Gastroesophageal sphincter (tissue), 4 donors: Measurements from ENCODE around the gene GINS2. TPM values are rescaled to one million over a fixed set of nuclear protein-coding genes. Genes with fewer than 3 reads are reported as not detected.

Source experiments
- ATAC-seq: fragments of 150-250 bp; one replicate; pipeline ENCODE4 v1.9.1; 2016; ENCODE audit warnings: mild to moderate bottlenecking, moderate library complexity
- H3K27ac ChIP-seq, 4 donors: fragments of 200-600 bp; sonication (generic) in 3 of 4; 1 replicate in 3 of 4; 2 replicates in 1 of 4; pipeline ENCODE4 v1.5.1; 2016 to 2019
- H3K27me3 ChIP-seq: fragments of 200-600 bp; sonication (generic); one replicate; pipeline ENCODE4 v1.5.1; 2019
- H3K36me3 ChIP-seq, 2 donors: fragments of 200-600 bp; sonication (generic); one replicate each; pipeline ENCODE4 v1.5.1; 2019; ENCODE audit warnings: control low read depth in 1 of 2
- H3K4me1 ChIP-seq, 3 donors: fragments of 200-600 bp; sonication (generic); 1 replicate in 2 of 3; 2 replicates in 1 of 3; pipeline ENCODE4 v1.5.1; 2016 to 2019; ENCODE audit warnings: control low read depth in 2 of 3
- H3K4me3 ChIP-seq, 2 donors: fragments of 200-600 bp; sonication (generic); one replicate each; pipeline ENCODE4 v1.5.1; 2019; ENCODE audit warnings: mild to moderate bottlenecking in 1 of 2, moderate library complexity in 1 of 2
- H3K9me3 ChIP-seq, 3 donors: fragments of 200-600 bp; sonication (generic); one replicate each; pipeline ENCODE4 v1.5.1; 2017 to 2019; ENCODE audit warnings: control low read depth in 2 of 3
- EP300 ChIP-seq: sonication (generic); formaldehyde crosslinking; IDR thresholded peaks from one replicate; pipeline ENCODE4 v1.6.1; 2017; ENCODE audit warnings: antibody characterized with exemption, mild to moderate bottlenecking
- POLR2A ChIP-seq, 2 donors: fragments of 450-650 bp; IDR thresholded peaks; one replicate each; pipeline ENCODE4 v1.6.1; 2017; ENCODE audit warnings: antibody characterized with exemption in 2 of 2, mild to moderate bottlenecking in 2 of 2, moderate library complexity in 1 of 2
- POLR2AphosphoS5 ChIP-seq: sonication (generic); formaldehyde crosslinking; IDR thresholded peaks from one replicate; pipeline ENCODE4 v1.6.1; 2017; ENCODE audit warnings: antibody characterized with exemption
- WGBS, 2 donors: methylation state at CpG; one replicate each; pipeline ENCODE4 v1.1.5; 2018; ENCODE audit warnings: low coverage in 1 of 2; 5-methylcytosine and 5-hydroxymethylcytosine counted together
- total RNA-seq, 4 donors: library from RNA; depleted of rRNA; stranded (reverse); fragments of >200 nt; gene quantifications; one replicate each; pipeline ENCODE4 v1.1.0, GENCODE V29; 2016
- TF ChIP-seq, protein P1 (sequence below), 4 experiments: fragments of 200-600 bp in 2 of 4; fragments of 450-650 bp in 2 of 4; sonication (generic) in 1 of 4; IDR thresholded peaks; one replicate each; pipeline ENCODE4 v1.5.1; 2017 to 2019; ENCODE audit warnings: antibody characterized with exemption in 4 of 4, mild to moderate bottlenecking in 2 of 4, moderate library complexity in 2 of 4

GINS2 gene
- total RNA-seq, 4 donors from 2014 or later, result 0.15 to 1.4 (median 0.66) TPM

DNA sequence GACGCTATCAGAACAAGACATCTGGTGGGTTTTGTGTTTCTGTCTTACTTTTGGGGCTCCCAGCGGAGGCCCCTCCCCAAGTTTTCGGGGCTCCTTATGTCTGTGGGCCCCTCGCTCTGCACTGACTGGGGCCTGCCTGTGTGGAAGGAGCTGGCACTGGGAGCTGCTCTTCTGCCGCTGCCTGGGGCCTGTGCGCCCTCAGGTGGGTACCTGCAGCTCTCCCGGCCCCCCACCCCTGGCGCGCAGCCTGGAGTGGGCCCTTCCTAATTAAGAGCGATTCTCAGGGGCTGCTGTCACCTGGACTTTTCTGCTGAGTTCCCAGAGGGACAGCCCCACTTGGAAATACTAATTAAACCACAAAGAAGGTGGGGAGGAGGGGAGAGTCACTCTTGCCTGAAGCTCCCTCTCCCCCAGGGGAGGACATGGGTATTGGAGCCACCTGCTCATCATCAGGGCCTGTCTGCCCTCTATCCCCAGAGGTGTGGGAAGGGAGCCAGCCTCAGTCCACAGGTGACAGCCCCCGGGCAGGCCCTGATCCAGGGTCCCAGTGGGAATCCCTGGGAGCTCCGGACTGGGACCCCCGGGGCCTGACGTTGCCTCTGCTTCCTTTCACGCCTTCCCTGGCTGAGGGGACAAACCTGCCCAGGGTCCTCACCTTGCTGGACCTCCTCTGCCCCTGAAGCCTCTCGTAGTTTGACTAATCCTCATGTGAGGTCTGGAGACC is 39.2 kb downstream of the GINS2 start:
- TF ChIP-seq POLR2A (IDR thresholded peaks at IDR 0.05), result no peak
- TF ChIP-seq POLR2AphosphoS5, result no peak
- TF ChIP-seq, protein P1, sequence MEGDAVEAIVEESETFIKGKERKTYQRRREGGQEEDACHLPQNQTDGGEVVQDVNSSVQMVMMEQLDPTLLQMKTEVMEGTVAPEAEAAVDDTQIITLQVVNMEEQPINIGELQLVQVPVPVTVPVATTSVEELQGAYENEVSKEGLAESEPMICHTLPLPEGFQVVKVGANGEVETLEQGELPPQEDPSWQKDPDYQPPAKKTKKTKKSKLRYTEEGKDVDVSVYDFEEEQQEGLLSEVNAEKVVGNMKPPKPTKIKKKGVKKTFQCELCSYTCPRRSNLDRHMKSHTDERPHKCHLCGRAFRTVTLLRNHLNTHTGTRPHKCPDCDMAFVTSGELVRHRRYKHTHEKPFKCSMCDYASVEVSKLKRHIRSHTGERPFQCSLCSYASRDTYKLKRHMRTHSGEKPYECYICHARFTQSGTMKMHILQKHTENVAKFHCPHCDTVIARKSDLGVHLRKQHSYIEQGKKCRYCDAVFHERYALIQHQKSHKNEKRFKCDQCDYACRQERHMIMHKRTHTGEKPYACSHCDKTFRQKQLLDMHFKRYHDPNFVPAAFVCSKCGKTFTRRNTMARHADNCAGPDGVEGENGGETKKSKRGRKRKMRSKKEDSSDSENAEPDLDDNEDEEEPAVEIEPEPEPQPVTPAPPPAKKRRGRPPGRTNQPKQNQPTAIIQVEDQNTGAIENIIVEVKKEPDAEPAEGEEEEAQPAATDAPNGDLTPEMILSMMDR (IDR thresholded peaks at IDR 0.05), result no peak
- TF ChIP-seq EP300, result no peak
- 93% methylated on average over 6 of the region's 16 CpGs; no CpG with 5 or more reads in 1 of the 2 donors for WGBS, 2 donors
- peaks cover 0 to 44% (median 21%) of the 10 kb centered on the region in 3 donors for H3K4me1 ChIP-seq
- ATAC-seq, result no peak
- H3K27ac ChIP-seq, result no peak overlapping the region
- no peaks in the 10 kb centered on the region for H3K9me3 ChIP-seq
- no peak overlapping the region for H3K4me3 ChIP-seq
- peaks cover 0 to 42% of the 10 kb centered on the region in 2 donors for H3K36me3 ChIP-seq
- H3K27me3 ChIP-seq, result no peaks in the 10 kb centered on the region

DNA sequence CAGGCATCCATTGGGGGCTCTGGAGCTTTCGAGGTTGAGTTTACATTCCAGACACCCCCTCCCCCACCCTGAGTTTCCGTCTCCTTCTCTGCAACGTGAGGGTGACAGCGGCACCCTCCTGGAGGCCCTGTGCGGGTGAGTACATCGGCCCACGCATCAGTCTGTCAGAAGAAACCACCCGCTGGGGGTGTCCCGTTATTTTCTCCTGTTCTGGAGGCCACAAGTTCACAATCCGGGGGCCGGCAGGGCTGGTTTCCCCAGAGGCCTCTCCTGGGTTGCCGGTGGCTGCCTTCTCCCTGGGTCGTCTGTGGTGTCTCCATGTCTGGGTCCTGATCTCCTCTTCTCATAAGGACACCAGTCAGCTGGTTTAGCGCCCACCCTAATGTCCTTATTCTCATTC is 39.9 kb downstream of the GINS2 start:
- Histone ChIP-seq H3K9me3 (no peaks in the 10 kb centered on the region), H3K27ac (no peak overlapping the region), H3K27me3 (no peaks in the 10 kb centered on the region), H3K36me3 (peaks cover 0 to 37% of the 10 kb centered on the region in 2 donors), H3K4me1 (peaks cover 0 to 43% (median 21%) of the 10 kb centered on the region in 3 donors), H3K4me3 (no peak overlapping the region)
- TF ChIP-seq POLR2AphosphoS5, result no peak
- TF ChIP-seq, protein P1 (IDR thresholded peaks at IDR 0.05), result no peak
- no peak for TF ChIP-seq EP300
- TF ChIP-seq POLR2A (IDR thresholded peaks at IDR 0.05), result no peak
- no peak for ATAC-seq
- 77 to 82% methylated on average over 8 to 14 of the region's 14 CpGs for WGBS, 2 donors

DNA sequence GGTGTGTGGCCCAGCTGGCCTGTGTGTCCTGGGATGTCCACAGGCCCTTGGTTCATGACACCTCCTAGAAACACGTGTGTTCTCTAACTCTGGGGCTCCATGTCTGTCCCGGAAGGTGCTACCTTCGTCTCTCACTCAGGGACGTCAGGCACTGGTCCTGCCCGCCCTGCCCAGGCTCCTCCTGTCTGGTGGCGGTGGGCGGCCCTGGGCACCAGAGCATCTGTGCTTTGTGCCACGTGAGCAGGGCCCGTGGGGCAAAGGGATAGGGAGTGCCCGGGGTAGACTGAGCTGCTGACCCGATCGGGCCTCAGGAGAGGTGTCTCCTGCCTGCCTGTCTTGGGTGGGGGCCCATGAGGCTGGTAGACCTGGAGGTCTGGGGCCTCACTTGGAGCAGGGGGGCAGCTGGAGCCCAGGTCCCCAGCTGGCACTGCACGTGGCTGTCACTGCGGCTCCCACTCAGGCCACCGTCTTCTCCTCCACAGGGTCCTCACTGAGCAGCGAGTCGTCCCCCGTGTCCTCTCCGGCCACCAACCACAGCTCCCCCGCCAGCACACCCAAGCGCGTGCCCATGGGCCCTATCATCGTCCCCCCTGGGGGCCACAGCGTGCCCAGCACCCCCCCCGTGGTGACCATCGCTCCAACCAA is 40.6 kb downstream of the GINS2 start:
- Histone ChIP-seq H3K27me3 (no peaks in the 10 kb centered on the region), H3K36me3 (peaks cover 0 to 37% of the 10 kb centered on the region in 2 donors), H3K27ac (no peak overlapping the region), H3K4me1 (peaks cover 0 to 43% (median 20%) of the 10 kb centered on the region in 3 donors), H3K9me3 (no peaks in the 10 kb centered on the region), H3K4me3 (no peak overlapping the region)
- WGBS, 2 donors, result no CpG with 5 or more reads among the region's 26 CpGs
- ATAC-seq, result no peak
- no peak for TF ChIP-seq EP300

DNA sequence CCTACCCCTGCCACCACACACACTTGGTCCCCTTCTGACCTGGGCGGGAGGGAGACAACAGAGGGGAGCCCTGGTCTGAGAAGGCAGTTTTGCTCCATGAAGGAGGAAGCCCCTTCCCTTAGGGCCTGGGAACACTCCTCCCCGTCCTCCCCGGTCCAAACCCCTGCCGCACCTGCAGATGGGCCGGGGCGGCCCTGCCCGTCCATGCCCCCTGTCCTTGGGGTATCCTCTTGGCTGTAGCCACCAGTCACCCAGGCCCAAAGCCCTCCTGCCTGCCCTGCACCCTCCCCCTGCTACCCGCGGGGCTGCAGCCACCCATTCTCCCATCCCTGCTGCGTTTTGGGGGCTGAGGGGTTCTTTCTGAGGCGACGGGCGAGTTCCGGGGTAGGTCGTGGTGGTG is 41.8 kb downstream of the GINS2 start:
- 92% methylated on average over 12 of the region's 15 CpGs; no CpG with 5 or more reads in 1 of the 2 donors for WGBS, 2 donors
- H3K4me3 ChIP-seq, result no peak overlapping the region
- H3K9me3 ChIP-seq, result no peaks in the 10 kb centered on the region
- no peak overlapping the region for H3K27ac ChIP-seq
- H3K27me3 ChIP-seq, result no peaks in the 10 kb centered on the region
- no peak for ATAC-seq
- peaks cover 0 to 37% of the 10 kb centered on the region in 2 donors for H3K36me3 ChIP-seq
- peaks cover 0 to 41% (median 16%) of the 10 kb centered on the region in 3 donors for H3K4me1 ChIP-seq
- no peak for TF ChIP-seq EP300
- TF ChIP-seq POLR2AphosphoS5, result no peak

DNA sequence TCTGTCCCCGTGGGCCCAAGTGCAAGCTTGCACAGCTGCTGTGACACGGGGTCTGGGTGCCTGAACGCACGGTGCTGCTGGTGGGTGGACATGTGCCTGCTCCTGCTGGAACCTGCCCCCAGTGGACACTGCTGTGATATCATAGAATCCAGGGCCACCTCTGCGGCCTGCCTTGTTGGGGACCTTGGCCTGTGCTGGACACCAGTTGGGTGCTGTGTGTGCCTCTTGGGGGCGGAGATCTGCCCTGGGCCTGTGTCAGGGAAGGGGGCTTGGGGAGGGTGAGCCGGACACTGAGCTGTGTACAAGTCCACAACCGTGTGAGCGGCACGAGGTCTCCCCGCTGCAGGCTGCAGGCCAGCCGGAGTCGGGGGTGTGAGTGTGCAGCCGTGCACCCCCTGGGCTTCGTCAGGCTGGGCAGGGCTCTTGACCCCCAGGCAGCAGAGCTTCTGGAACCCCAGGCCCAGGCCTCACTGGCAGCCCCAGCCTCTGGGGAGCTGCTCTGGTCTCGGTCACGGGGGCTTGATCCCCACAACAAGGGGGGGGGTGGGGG is 42.3 kb downstream of the GINS2 start:
- no peak overlapping the region for H3K27ac ChIP-seq
- H3K9me3 ChIP-seq, result no peaks in the 10 kb centered on the region
- H3K27me3 ChIP-seq, result no peaks in the 10 kb centered on the region
- H3K36me3 ChIP-seq, result peaks cover 0 to 37% of the 10 kb centered on the region in 2 donors
- TF ChIP-seq, protein P1 (IDR thresholded peaks at IDR 0.05), result no peak
- no peak for TF ChIP-seq POLR2A (IDR thresholded peaks at IDR 0.05)
- TF ChIP-seq EP300, result no peak
- TF ChIP-seq POLR2AphosphoS5, result no peak
- peaks cover 0 to 41% (median 11%) of the 10 kb centered on the region in 3 donors for H3K4me1 ChIP-seq
- ATAC-seq, result no peak
- H3K4me3 ChIP-seq, result no peak overlapping the region
- WGBS, 2 donors, result 70% methylated on average over 2 of the region's 17 CpGs; no CpG with 5 or more reads in 1 of the 2 donors
